Hepatocyte (in vitro differentiated cells): ENCODE data around the gene IL17B.

ENCODE experiments used
- CTCF ChIP-seq: fragments of 200-600 bp; sonication (generic); IDR thresholded peaks from 2 replicates; pipeline ENCODE4 v1.5.1; 2016; ENCODE audit warnings: antibody characterized with exemption, mild to moderate bottlenecking; ENCODE audit not compliant: poor library complexity
- EZH2 ChIP-seq: fragments of 200-600 bp; sonication (generic); IDR thresholded peaks from 2 replicates; pipeline ENCODE4 v1.6.1; 2016; ENCODE audit warnings: antibody characterized with exemption, mild to moderate bottlenecking, borderline replicate concordance
- EZH2phosphoT487 ChIP-seq: fragments of 200-600 bp; sonication (generic); IDR thresholded peaks from one replicate; pipeline ENCODE4 v1.6.1; 2018; ENCODE audit warnings: antibody characterized with exemption, mild to moderate bottlenecking, low read depth, moderate library complexity; ENCODE audit not compliant: unreplicated experiment, severe bottlenecking

GRCh38 chr5:149418910-149419531 lies 39.9 kb upstream of the IL17B start:
- TF ChIP-seq CTCF (no peak), EZH2phosphoT487 (no peak), EZH2 (no peak)
